Measurements from ENCODE around the gene RERE.

DNA sequence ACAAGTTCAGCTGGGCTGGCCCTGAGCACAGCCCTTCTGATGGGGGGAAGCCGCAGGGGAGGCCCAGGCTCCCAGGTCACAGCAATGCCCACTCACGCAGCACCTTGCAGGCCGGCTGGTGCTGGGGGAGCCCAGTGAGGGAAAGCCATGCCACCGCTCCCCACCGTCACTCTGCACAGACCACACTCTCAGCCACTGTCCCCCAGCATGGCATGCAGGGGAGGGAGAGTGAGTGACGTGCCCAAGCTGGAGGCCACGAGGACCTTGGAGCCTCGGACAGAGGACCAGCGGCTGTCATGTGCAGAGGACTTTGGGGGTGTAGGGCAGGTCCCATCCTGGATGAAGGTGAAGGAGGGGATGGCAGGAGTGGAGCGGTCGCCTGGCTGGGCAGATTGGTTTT is 474.4 kb downstream of the RERE start:
- TF ChIP-seq, protein P1, sequence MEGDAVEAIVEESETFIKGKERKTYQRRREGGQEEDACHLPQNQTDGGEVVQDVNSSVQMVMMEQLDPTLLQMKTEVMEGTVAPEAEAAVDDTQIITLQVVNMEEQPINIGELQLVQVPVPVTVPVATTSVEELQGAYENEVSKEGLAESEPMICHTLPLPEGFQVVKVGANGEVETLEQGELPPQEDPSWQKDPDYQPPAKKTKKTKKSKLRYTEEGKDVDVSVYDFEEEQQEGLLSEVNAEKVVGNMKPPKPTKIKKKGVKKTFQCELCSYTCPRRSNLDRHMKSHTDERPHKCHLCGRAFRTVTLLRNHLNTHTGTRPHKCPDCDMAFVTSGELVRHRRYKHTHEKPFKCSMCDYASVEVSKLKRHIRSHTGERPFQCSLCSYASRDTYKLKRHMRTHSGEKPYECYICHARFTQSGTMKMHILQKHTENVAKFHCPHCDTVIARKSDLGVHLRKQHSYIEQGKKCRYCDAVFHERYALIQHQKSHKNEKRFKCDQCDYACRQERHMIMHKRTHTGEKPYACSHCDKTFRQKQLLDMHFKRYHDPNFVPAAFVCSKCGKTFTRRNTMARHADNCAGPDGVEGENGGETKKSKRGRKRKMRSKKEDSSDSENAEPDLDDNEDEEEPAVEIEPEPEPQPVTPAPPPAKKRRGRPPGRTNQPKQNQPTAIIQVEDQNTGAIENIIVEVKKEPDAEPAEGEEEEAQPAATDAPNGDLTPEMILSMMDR (conservative IDR thresholded peaks at IDR 0.05) = no peak
- TF ChIP-seq EZH2 (IDR thresholded peaks at IDR 0.05; ENCODE audit: low read depth) = no peak

Data from PC-9 (cell line).